Measurements from ENCODE around the gene NFE2.
"Not testable (repeated sequence)": the region's sequence is repeated elsewhere in the genome, so short reads cannot be mapped to it uniquely, and the experiment has no call there.

The NFE2 gene

DNA sequence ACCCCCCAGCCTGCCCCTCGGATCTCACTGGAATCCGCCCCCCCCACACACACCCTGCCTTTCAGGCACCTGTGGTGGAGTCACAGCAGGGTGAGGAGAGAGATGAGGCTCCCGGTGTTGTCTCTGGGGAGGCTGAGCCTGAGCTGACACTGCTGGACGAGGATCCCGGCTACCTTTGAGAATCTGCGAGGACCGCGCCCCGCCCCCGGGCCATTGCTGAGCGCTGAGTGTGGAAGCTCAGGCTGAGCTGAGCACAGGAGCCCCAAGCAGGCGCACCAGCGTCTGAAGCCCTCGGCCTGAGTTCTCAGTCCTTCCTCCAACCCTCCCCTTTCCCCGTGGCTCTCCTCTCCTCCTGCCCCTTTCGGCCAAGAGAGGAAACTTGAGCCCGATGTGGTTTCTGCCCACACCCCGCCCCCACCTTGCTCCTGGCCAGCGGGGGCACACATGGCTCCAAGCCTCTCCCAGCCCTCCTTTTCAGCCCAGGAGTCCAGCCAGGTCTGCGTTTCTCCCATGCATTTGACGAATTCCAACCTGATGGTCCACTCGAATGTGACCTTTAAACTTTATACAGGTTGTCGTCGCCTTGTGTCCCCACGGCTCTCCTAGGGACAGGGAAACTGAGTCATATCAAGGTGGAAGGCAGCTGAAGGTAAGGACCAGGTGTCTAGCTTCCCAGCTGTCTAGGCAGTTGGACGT, at the start of gene NFE2:
TSS of gene NFE2 (minus strand) at position 284 of the 696 bp plus-strand sequence. CDS start 5,767 bp downstream, outside the sequence.
- DNase-seq: peak; percentile 42

DNA sequence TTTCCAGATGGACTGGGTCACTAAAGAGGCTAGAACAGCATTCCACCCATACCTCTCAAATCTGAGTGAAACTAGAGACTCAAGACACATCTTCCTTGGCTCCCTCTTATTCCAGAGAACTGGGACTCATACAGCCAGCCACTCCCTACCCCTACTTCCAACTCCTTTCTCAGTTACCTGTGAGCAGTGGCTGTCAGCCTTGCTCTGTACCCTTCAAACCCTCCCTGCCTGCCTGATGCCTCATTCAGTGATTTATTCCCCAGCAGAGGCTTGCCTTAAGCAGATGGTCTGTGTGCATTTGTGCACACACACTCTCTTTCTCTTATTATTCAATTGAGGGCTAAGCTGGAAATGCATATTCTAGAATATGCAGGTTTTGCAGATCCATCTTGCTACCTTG, 48.9 kb upstream of the NFE2 start:
- DNase-seq: no peak

DNA sequence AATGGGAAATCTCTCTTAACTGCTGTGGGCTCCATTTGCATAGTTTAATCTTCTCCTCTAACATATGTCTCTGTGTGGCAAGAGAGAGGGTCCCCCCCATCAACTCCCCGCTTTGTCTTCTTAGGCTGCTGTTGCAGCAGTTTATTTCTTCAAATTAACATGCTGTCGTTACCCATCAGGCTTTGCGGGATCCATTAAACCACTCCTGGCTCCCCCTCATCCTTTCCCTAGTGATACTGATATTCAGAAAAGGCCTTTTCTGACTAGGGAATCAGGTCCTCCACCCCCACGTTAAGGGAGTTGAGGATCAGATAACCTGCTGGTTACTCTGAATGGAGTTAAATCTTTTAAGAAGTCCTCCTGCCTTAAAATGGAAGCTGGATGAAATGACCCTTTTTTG, 48.2 kb upstream of the NFE2 start:
- DNase-seq: no peak

DNA sequence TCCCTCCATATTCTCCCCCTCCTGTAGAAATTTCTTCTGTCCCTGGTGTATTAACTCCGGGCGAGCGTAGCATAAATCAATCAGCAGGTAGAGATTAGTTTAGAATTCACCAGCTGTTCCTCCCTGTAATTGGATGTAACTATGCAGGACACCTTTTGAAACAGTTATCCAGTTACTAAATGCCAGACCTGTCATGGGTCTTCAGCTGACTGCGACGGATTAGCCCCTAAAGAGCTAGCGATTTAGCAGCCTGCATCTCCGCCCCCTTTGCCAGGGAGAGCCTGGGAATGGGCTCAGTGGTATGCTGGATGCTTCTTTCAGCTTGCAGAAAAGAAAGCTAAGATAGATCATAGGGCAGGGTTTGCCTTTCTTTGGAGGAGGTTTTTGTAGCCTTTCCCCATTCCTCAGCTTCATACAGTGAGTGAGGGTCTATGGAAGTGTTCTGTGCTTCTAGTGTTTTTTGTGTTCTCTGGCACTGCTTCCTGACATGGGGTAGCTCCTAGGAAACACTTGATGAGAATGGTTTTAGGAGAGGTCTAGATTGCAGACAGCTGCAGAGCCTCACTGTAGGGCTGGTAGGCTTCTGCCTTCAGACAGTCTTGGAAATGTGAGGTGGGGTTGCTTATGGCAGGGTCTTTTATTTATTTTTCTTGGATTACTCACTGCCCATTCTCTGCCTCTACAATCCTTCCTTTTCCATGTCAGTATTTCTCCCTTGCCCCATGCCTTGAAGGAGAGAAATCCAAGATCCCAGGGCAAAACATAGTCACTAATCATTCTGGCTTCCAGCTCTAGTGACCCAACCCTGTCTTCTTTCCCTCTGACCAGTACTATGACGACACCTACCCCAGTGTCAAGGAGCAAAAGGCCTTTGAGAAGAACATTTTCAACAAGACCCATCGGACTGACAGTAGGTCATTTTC, 40.8 kb upstream of the NFE2 start:
- DNase-seq: no peak

DNA sequence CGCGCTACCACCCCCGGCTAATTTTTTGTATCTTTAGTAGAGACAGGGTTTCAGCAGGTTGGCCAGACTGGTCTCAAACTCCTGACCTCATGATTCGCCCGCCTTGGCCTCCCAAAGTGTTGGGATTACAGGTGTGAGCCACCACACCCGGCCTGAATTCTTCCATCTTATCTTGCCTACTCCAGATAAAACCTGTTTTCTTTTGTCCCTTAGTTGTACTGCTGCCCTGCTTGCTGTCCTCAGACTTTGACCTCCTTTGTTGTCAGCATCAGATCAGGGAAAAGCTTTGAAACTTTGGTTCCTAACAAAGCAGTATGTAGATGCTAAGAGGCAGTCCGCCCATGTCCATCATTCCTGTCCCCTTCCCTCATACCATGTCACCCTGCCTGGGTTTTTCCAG, 40.0 kb upstream of the NFE2 start:
- no peak for DNase-seq

DNA sequence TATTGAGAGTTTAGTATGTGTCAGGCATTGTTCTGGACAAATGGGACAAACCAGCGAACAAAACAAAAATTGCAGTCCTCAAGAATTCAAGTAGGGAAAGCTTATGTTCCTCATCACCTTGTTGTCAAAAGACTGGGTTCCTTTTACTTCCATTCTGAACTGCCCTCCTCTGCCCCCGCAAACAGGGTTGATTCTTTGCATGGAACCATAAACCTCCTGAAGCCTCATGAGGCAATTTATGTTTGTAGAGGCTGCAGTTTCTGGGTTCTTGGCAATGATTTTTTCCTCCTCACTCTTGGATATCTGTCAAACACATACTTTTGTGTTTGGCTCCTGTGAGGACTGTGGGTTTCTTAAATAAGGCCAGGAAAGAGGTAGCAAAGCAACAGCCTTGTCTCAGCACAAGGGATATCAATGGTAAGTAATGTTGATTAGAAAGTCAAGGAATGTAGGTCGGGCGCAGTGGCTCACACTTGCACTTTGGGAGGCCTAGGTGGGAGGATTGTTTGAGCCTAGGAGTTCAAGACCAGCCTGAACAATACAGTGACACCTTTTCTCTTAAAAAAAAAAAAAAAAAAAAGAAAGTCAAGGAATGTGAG, 38.0 kb upstream of the NFE2 start:
- DNase-seq: no peak

DNA sequence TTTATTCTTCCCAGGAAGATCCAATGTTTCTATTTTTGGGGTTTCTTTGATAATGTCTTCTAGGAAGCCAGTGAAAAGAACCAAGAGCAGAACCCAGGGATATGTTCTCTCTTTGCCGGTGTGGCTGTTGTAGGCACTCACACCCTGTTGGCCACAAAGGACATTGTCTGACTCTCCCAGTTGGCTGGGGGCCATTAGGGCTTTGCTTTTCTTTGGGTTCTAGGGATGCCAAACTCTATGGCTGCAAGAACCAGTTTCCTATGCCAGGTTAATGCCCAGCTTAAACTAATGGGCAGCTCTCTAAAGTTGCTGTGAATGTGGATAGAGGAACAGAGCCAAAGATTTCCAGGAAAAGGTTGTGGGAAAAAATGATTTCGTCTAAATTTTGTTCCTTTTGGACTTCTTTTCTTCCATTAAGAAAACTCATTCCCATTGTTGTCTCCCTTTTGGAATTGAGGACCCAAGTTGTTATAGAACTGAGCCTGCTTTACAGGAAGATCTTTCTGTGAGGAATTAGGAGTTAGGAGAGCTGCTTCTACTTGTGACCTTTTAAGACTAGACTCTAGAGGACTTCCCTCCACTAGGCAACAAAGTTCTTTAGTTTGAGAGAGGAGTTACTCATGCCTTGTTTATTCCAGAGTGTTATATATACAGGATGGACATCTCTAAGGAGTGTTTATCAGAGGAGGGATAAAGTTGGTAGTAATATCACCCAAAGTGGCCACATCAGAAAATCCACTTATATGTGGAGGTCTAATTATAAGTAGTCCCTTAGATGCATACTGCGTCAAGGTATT, 37.2 kb upstream of the NFE2 start:
- no peak for DNase-seq

DNA sequence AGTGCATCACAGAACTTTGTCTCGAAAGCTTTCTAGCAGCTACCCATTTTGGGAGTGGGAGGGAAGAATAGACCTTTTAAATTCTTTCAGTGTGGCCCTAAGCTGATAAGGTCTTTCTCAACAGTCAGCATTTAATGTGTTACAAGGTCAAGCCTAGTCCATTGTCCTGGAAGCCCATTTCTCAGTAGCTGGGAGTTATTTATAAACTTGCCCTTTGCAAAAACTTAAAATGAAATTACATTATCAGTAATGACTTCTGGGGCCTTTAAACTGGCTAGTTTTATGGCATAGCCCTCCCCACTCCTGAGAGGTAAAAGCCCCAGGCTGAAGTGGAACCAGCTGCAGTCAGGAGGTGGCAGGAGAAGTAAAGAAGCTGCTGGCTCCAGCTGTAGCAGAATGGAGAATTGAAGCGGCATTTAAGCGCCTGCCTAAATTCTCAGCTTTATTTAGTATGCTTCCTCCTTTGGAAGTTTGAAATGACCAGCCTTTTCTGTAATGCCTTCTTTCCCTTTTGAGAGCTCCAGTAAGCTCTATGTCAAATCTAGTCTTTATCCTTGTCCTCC, 36.5 kb upstream of the NFE2 start:
- no peak for DNase-seq

DNA sequence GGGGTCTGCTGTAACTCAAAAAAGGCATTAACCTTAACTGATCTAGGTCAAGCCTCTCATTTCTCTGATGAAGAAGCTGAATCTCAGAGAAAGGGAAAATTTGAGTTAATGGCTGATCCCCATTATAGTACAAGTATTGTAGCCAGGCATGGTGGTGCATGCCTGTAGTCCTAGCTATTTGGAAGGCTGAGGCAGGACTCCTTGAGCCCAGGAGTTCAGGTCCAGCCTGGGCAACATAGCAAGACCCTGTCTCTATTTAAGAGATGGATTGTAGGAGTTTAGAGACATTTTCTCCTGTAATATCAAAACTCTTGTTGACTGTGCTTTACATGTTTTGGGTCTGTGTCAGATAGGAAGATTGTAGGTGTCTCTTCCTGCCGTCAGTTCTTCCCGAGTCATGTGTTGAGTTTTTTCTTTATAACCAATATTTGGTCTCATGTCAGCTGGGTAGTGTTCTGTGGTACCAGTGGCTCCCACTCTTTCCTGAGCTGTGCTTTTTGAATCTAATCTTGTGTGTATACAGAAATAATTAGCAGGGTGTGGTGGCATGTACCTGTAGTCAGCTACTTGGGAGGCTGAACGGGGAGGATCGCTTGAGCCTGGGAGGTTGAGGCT, 32.7 kb upstream of the NFE2 start:
- DNase-seq: no peak

DNA sequence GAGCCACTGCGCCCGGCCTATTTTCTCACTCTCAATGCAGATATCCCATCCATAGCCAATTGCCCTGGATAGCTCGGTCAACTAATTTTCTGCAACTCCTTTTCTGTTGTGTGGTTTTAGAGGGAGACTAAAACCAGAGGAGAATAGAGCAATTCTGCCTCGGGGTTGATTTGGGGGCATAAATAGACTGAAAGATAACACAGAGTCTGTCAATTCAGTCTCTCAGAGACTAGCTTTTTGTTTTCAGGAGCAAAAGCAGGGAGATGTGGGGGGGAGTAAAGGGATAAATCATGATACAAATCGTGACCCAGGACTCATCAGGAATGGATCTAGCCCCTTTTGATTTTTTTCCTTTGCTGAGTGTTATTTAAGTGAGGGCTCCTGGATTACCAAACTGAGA, 30.6 kb upstream of the NFE2 start:
- no peak for DNase-seq

DNA sequence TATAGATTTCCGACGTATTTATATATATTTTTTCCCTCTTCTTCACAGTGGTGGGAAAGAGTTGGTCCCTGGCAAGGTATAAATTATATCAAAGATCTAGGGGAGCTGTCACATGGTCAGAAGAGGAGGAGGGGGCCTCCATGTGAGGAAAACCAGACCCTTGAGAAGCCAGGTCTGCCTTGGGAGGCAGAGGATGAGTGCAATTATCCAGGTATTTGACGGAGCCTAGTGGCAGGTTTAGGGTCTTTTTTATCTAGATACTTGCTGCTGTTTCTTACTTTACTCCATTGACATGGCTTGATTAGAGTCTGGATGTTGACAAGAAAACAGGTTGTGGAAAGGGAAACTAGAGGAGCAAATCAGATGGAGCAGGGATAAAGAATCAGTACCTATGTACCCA, 29.6 kb upstream of the NFE2 start:
- DNase-seq: no peak

DNA sequence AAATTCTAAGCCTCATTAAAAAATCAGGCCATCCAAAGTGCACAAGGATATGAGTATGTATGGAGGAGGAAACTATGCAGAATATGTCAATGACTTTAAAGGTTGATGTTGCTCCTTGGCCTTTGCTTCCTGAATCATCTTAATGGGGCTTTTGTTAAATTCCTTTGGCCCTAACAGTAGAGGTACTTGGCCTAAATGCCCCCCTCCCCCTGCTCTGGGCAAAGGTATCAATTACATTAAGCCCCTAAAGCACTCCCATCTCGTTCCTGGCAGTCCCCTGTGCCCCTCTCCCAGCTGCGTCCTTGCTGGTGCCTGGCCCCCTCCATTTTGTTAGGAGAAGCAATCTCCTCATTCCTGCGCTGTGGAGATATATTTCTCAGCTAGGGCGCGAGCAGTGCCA, 28.9 kb upstream of the NFE2 start:
- no peak for DNase-seq

DNA sequence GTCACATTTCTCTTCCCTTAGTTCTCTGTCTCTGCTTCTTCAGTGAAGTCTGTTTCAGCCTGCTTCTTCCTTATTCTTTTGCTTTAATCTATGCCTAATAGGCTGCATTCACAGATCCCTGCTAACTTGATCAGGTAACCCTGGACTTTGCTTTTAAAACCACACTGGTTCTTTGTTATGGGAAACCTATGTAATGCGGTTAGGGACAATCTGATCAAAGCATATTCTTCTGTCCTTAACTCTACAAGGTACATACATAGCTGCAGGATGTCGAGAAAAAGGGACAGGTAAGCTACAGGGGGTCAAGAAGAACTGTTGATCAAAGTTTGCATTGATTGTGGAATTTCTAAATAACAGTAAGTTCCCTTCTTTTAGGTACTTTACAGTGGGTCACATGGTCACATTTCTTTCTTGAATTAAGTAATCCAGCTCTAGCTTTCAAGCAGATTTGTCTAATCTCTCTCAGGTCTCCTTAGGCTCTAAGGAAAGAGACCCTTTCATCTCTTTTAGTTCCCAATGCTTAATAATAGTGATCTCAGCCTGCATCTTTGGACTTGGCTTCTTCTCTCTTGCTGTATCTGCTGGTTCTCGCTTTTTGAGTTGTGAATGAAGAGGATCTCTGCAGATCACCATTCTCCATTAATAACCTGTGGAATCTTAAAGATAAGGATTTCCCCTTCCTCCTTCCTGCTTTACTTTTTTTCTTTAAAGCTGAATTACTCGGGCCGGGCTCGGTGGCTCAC, 28.0 kb upstream of the NFE2 start:
- DNase-seq: no peak

DNA sequence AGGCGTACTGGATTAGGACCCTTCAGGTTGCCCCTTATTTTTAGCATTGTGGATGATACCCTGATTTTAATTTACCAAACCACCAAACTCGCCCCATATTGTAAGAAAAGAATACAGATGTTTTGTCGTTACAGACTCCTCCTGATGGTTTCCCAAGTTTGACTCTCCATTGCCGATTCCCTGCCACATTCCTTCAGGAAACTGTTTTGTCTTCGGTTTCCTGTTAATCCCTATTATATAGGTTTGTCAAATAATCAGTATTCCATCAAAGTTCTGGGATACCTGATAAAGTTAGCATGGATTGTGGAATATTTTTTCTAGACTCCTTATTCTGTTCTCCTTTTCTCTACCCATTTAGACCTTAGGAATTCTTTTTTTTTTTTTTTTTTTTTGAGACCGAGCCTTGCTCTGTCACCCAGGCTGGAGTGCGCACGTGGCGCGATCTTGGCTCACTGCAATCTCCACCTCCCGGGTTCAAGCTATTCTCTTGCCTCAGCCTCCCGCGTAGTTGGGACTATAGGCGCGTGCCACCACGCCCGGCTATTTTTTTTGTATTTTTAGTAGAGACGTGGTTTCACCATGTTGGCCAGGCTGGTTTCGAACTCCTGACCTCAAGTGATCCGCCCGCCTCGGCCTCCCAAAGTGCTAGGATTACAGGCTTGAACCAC, 24.8 kb upstream of the NFE2 start:
- DNase-seq: not testable (repeated sequence)

DNA sequence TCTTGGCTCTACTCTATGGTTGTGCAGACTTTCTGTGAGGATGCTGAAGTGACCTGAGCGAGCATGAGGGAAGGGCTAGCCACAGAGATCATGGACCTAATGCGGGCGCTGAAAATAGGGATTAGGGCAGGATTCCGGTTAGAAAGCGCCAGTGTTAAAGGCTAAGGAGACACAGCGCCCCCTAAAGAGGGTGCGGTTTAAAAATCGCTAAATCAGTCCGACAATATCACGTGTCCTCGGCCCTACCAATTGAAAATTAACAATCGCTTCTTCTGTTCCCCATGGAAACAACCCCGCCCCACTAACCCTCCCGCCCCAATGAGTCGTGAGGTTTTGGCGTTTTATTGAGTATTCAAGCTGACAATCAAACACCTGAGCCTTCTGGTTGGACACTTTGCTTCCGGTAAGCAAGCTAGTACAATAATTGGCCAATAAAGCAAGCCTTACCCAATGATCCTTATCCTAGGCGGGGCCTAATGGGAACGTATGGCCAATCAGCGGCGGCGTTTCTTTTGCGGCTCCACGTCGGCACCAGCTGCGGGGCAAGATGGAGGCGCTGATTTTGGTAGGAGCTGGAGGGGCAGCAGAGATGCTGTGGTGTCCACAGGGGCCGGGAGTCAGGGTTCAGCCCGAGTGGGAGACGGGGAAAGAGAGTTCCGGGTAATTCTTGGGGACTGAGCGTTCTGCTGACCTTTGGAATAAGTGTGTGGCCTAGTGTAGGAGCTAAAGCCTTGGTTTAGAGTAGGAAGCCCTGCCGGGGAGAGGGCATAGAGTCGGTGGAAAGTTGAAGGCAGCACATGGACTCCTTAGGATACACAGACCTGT, 24.0 kb upstream of the NFE2 start, which contains the start of gene COPZ1:
TSS of gene COPZ1 (plus strand) at position 515 of the 825 bp plus-strand sequence. CDS start at position 548, 33 bp downstream.
- DNase-seq: peak; percentile 89

DNA sequence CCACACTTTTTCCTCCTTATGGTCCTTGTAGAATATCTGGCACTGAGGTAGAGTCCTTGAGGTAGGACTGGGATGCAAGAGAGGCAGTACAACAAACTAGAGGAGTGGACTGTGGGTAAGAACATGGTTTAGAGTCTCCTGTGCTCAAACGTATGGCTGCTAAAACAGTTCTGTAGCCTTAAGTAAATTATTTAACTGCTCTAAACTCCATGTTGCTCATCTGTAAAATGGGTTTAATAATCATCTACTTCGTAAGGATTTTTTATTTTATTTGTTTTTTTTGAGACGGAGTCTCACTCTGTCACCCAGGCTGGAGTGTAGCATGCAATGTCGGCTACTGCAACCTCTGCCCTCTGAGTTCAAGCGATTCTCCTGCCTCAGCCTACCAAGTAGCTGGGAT, 20.5 kb upstream of the NFE2 start:
- no peak for DNase-seq

DNA sequence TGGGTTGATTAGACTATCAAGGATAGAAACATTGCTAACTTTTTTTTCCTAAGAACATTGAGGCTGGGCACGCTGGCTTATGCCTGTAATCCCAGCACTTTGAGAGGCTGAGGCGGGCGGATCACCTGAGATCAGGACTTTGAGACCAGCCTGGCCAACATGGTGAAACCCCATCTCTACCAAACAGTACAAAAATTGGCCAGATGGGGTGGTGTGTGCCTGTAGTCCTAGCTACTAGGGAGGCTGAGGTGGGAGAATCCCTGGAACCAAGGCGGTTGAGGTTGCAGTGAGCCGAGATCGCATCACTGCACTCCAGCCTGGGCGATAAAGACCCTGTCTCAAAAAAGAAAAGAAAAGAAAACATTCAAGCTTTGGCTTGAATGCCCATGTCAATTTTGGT, 11.5 kb upstream of the NFE2 start:
- not testable (repeated sequence) for DNase-seq

DNA sequence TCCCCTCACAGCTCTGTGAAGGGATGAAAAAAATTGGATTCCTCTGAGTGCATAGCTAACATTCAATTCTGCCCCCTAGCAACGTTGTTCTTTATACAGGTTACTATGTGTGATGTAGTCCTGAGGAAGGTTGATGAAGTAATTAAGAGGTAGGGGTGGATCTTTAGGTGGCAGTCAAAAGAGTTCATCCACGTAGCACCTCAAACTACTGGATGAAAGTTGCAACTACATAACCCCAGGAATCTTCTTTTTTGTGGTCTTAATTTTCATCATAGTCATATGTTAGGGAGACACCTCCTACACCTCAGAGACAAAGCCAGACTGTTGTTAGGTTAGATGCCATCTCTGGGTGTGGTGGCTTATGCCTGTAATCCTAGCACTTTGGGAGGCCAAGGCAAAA, 10.2 kb upstream of the NFE2 start:
- DNase-seq: no peak

DNA sequence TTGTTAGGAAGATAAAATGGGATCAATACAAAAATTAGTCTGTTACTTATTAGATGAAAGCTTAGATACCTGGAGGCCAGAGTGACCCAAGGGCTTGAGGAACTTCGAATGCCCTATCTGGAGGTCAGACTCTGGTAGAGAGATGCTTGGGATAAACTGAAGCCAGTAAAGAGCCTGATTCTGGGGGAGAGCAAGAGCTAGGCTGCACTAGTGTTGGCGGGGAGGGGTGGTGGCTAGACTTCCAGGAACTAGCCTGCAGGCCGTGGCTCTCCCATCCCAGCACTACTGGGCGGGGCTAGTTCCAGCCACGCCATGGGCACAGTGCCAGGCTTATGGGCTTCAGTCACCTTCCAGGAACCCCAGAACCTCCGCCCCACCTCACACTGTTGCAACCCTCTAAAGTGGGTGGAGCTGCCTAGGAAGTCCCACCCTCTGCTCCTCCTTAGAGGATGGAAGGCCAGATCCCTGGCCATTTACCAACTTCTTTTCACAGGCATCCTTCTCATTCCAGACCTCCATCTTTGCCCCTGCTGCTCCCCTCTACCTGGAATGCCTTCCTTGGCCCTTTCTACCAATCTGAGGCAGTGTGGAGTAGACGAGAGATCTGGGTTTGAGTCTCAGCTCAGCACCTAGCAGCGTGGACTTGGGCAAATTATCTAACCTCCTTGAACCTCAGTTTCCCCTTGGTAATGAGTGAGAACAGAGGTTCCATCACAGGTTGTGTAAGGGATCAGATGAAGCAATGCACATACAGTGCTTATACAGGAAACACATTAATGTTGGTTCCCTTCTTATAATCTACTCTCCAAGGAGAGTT, 6.3 kb upstream of the NFE2 start:
- DNase-seq: no peak

Data from activated T-cell treated with anti-CD3 and anti-CD28 coated beads, Interleukin-2, amount 50 U/mL, for 1 hour (primary cell).